ENCODE results near the gene SPHK1. TPM values are rescaled to one million over a fixed set of nuclear protein-coding genes. Genes with fewer than 3 reads are reported as not detected.
A peak's percentile ranks its signal among the peaks of the same experiment; 100 is the strongest.

Gene SPHK1
- total RNA-seq, 1 donor from 2014 or later: 26.8 TPM

DNA sequence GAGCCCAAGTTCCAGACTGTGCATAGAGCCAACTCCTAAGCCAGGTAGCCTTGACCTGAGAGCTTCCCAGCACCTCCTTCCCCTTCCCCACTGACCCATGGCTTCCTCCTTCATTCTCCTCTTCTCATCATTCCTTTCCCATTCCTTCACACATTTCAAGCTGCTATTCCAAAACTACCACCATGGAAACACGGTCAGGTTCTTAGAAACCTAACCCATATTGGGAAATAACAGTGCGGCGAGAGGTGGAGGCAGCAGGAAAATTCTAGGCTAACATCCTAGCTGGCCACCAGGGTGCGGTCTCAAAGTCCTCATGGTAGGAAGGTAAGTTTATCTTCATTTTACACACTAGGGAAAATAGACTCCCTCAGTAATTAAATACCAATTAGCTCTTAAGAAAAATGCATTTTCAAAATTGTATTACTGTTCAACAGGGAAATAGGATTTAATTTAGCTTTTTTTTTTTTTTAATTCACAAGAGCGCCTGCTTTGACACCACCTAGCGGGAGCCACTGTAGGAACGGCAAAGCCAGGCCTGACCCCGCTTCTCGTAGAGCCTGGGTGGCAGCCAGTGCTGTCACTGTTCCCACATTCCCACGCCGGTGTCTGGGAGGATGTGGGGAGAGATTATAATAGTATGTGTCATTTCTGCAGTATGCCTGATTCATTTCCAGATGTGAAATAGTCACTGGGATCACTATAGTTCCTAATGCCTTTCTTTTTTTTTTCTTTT is 14.0 kb upstream of the SPHK1 start:
- Mint-ChIP-seq H3K4me3 (no peak overlapping the region), H3K9me3 (no peaks in the 10 kb centered on the region), H3K36me3 (ENCODE audit: low read depth) (no peaks in the 10 kb centered on the region), H3K27ac (no peak overlapping the region), H3K27me3 (peaks cover 1% of the 10 kb centered on the region), H3K4me1 (peaks cover 2% of the 10 kb centered on the region)
- intact Hi-C loops (cut with micrococcal nuclease): no loop called here
- DNase-seq: no peak

DNA sequence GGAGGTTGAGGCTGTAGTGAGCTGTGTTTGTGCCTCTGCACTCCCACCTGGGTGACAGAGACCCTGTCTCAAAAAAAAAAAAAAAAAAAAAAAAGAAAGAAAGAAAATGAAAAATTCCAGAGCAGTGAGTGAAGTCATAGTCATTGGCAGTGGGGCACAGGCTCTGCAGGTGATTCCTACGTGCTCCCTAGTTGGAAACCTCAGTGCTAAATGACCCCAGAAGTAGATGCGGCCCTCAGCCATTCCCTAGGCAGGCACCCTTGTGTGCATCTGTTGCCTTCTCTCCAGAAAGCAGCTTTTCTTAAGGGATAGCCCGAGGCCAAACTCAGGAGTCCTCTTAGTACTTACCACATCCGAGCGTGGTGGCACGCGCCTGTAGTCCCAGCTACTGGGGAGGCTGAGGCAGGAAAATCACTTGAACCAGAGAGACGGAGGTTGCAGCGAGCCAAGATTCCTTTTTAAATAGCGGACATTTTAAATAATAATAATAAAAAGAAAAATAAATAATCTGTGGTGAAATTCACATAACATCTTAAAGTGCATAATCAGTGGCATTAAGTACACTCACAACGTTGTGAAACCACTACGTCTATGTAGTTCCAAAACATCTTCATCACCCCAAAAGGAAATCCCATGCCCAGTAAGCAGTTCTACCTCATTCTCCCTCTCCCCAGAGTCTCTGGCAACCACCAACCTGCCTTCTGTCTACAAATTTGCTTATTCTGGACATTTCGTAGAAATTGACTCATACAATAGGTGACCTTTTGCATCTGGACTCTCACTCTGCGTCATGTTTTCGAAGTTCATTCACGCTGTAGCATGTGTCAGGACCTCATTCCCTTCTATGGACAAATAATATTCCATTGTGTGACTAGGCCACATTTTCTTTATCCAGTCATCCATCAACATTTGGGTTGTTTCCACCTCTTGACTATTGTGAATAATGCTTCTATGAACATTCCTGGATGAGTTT is 12.5 kb upstream of the SPHK1 start:
- no peak overlapping the region for H3K27ac Mint-ChIP-seq
- H3K27me3 Mint-ChIP-seq: peaks cover 1% of the 10 kb centered on the region
- DNase-seq: no peak
- no peak overlapping the region for H3K4me3 Mint-ChIP-seq
- no peaks in the 10 kb centered on the region for H3K4me1 Mint-ChIP-seq
- intact Hi-C loops (cut with micrococcal nuclease): no loop called here
- H3K36me3 Mint-ChIP-seq (ENCODE audit: low read depth): no peaks in the 10 kb centered on the region
- H3K9me3 Mint-ChIP-seq: no peaks in the 10 kb centered on the region

DNA sequence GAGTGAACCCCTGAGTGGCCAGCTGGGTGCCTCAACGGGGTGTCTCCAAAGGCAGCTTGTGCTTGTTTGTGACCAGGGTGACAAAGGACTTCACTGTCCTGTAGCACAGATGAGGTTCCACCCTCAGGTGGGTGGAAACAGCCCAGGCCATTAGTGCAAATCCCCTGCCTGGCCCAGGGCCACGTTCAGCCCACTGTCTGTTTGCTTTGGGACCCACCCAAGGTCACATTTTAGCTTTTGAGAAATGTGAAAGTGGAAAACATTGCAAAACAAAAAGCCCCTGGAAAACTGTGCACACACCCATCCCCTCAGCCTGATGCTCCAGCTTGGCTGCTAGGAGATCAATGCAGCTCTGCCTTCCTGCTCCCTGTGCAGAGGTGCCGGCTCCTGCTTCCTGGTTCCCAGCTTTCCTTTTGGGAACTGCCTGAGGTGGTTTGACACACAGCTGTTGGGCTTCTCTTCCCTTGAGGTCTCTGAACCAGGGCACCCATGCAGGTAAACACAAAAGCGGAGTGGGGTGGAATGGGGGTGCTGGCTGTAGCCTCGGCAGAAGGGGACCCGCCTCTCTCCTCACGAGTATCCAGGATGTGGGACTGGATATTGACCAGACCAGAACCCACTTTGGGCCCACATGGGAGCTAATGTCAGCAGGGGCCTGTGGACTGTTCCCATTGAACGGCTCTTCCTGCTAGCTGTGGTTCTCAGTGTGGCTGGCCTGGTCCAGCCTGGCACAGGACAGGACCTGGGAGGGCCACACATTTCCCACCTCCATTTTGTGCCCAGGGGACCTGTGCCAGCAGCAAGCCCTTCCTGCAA is 7.9 kb upstream of the SPHK1 start:
- Mint-ChIP-seq H3K4me3 (no peak overlapping the region), H3K36me3 (ENCODE audit: low read depth) (no peaks in the 10 kb centered on the region), H3K4me1 (peaks cover 3% of the 10 kb centered on the region), H3K9me3 (no peaks in the 10 kb centered on the region), H3K27ac (no peak overlapping the region), H3K27me3 (no peaks in the 10 kb centered on the region)
- no peak for DNase-seq
- intact Hi-C loops (cut with micrococcal nuclease): no loop called here

GRCh38 chr17:76378548-76379274 is 5.7 kb upstream of the SPHK1 start:
- no peaks in the 10 kb centered on the region for H3K36me3 Mint-ChIP-seq (ENCODE audit: low read depth)
- H3K4me1 Mint-ChIP-seq: peaks cover 6% of the 10 kb centered on the region
- no peaks in the 10 kb centered on the region for H3K9me3 Mint-ChIP-seq
- H3K4me3 Mint-ChIP-seq: no peak overlapping the region
- intact Hi-C loops (cut with micrococcal nuclease): no loop called here
- no peaks in the 10 kb centered on the region for H3K27me3 Mint-ChIP-seq
- no peak overlapping the region for H3K27ac Mint-ChIP-seq
- no peak for DNase-seq

DNA sequence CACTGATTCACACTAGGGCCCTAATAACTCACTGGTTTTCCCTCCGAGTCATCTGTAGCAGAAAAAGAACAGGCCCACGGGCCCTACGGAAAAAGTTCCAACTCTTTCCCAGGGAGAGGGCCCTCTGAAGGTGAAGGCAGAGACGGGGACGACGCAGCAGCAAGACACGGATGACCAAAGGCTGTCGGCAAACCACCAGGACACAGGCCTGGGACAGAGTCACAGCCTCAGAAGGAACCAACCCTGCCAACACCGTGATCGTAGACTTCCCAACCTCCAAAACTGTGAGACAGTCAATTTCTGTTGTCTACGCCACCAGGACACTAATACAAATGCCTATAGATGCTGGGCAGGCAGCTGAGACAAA is 5.2 kb upstream of the SPHK1 start:
- no peaks in the 10 kb centered on the region for H3K27me3 Mint-ChIP-seq
- H3K4me1 Mint-ChIP-seq: peaks cover 7% of the 10 kb centered on the region
- no peaks in the 10 kb centered on the region for H3K9me3 Mint-ChIP-seq
- H3K27ac Mint-ChIP-seq: no peak overlapping the region
- no peaks in the 10 kb centered on the region for H3K36me3 Mint-ChIP-seq (ENCODE audit: low read depth)
- no peak overlapping the region for H3K4me3 Mint-ChIP-seq
- intact Hi-C loops (cut with micrococcal nuclease): no loop called here
- no peak for DNase-seq

DNA sequence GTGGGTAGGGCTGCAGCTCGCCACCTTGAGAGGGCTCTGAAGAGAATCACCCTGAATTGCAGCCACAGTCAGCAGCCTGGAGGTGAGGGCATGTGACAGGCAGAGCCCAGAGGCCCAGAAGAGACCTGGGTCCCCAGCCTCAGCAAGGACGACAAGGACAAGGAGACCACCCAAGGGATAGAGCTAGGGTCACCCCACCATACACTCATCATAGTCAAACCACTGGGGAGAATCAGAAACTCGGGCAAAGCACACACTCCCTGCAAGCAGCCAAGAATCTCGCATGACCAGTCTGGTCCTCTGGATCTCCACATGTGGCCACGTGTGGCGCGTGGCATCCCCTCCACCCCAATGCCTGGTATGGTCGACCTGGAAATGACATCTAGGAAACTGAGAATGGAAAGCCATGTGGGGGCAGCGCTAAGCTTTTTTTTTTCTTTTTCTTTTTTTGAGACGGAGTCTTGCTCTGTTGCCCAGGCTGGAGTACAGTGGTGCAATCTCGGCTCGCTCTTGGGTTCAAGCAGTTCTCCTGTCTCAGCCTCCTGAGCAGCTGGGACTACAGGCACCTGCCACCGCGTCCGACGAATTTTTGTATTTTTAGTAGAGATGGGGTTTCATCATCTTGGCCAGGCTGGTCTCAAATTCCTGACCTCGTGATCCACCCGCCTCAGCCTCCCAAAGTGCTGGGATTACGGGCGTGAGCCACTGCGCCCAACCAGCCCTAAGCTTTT is 4.6 kb upstream of the SPHK1 start:
- peaks cover 7% of the 10 kb centered on the region for H3K4me1 Mint-ChIP-seq
- intact Hi-C loops (cut with micrococcal nuclease): loop anchor here (5.0 kb wide), 2 partner anchors 78 to 1577 kb away; partner anchors contain the start of gene TNRC6C
- no peaks in the 10 kb centered on the region for H3K36me3 Mint-ChIP-seq (ENCODE audit: low read depth)
- H3K27me3 Mint-ChIP-seq: no peaks in the 10 kb centered on the region
- DNase-seq: no peak
- H3K4me3 Mint-ChIP-seq: no peak overlapping the region
- H3K27ac Mint-ChIP-seq: no peak overlapping the region
- no peaks in the 10 kb centered on the region for H3K9me3 Mint-ChIP-seq

- no peak overlapping the region for H3K27ac Mint-ChIP-seq
- H3K36me3 Mint-ChIP-seq (ENCODE audit: low read depth): peaks cover 4% of the 10 kb centered on the region
- H3K4me1 Mint-ChIP-seq: peaks cover 13% of the 10 kb centered on the region
- no peaks in the 10 kb centered on the region for H3K27me3 Mint-ChIP-seq
- intact Hi-C loops (cut with micrococcal nuclease): loop anchor here (2.0 to 5.0 kb wide), 3 partner anchors 79 to 1576 kb away; partner anchors contain the start of gene TNRC6C
- H3K9me3 Mint-ChIP-seq: no peaks in the 10 kb centered on the region
- peak overlapping the region; percentile 67 for H3K4me3 Mint-ChIP-seq
- DNase-seq: no peak
Observed at GRCh38 chr17:76381633-76382350, 2.6 kb upstream of the SPHK1 start.

DNA sequence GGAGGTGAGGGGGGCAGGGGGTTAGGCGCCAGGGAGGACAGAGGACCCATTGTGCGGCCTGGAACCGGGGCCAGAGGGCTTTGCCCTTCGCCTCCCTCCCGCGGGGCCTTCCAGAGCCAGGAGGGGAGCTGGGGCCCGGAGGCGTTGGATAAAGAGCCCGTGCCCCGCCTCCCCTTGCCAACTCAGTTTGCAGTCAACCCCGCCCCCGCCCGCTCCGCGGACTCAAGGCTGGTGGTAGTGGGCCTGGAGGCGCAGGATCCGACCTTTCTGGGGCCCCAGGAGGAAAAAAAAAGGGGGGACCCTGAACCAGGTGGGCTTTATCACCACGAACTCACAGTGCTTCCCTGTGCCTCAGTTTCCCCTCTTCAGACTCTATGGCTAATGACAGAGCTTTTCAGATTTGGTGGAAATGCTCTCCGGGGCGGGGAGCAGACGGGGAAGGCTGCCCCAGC is 2.0 kb upstream of the SPHK1 start:
- Mint-ChIP-seq H3K27ac (no peak overlapping the region), H3K27me3 (no peaks in the 10 kb centered on the region), H3K4me3 (peak overlapping the region; percentile 92), H3K36me3 (ENCODE audit: low read depth) (peaks cover 4% of the 10 kb centered on the region), H3K4me1 (peaks cover 13% of the 10 kb centered on the region), H3K9me3 (no peaks in the 10 kb centered on the region)
- no peak for DNase-seq
- intact Hi-C loops (cut with micrococcal nuclease): loop anchor here (2.0 to 5.0 kb wide), 3 partner anchors 80 to 1575 kb away; partner anchors contain the start of gene TNRC6C

DNA sequence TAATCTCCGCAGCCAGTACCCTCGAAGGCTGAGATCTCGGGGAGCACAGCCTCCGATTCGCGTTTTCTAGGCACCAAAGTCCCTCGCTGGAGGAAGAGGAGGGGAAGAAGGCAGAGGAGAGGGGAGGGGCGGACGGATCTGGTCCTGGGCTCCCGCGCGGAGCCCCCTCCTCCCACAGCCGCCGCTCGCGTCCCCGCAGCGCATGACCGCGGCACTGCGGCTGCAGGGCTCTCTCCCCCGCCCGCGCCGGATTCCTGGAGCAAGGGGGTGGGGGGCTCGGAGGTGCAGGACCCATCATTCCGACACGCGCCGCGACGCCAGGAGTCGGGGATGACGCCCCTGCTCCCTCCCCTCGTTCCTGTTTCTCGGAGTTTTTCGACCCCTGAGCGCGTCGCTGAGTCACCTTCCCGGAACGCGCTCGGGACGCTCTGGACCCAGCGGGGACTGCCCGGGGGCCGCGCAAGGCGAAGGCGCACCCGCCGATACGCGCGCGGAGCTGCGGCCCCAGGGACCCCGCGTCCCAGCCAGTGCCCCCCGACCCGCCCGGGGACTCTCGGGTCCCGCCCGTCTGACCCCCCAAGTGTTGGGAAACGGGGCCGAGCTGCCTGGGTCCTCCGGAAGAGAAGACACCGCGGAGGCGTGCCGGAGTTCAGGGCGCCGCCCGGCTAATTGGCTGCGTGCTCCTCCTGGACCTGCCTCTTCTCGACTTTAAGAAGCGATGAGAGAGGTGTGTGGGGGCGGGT is 1.4 kb upstream of the SPHK1 start:
- H3K9me3 Mint-ChIP-seq: no peaks in the 10 kb centered on the region
- peaks cover 4% of the 10 kb centered on the region for H3K36me3 Mint-ChIP-seq (ENCODE audit: low read depth)
- H3K27me3 Mint-ChIP-seq: no peaks in the 10 kb centered on the region
- DNase-seq: peak; percentile 93
- peak overlapping the region; percentile 92 for H3K4me3 Mint-ChIP-seq
- peaks cover 13% of the 10 kb centered on the region for H3K4me1 Mint-ChIP-seq
- intact Hi-C loops (cut with micrococcal nuclease): loop anchor here (2.0 to 5.0 kb wide), 3 partner anchors 81 to 1574 kb away; partner anchors contain the start of gene TNRC6C
- H3K27ac Mint-ChIP-seq: peak overlapping the region; percentile 96

GRCh38 chr17:76383546-76384221 is 725 bp upstream of the SPHK1 start:
- peak overlapping the region; percentile 92 for H3K4me3 Mint-ChIP-seq
- H3K4me1 Mint-ChIP-seq: peaks cover 13% of the 10 kb centered on the region
- H3K9me3 Mint-ChIP-seq: no peaks in the 10 kb centered on the region
- peak; percentile 88 for DNase-seq
- no peaks in the 10 kb centered on the region for H3K27me3 Mint-ChIP-seq
- H3K27ac Mint-ChIP-seq: peak overlapping the region; percentile 96
- peaks cover 5% of the 10 kb centered on the region for H3K36me3 Mint-ChIP-seq (ENCODE audit: low read depth)
- intact Hi-C loops (cut with micrococcal nuclease): loop anchor here (2.0 to 5.0 kb wide), 3 partner anchors 81 to 1574 kb away; partner anchors contain the start of gene TNRC6C

All from activated CD4-positive, alpha-beta T cell treated with anti-CD3 and anti-CD28 coated beads, Interleukin-2, amount 10 ng/mL, durations not matched to agents 24 days and 14 days (primary cell).